Inflammatory macrophage treated with lipopolysaccharide for 4 hours (primary cell): Measurements from ENCODE around the gene FPR2.
"Not testable (repeated sequence)": the region's sequence is repeated elsewhere in the genome, so short reads cannot be mapped to it uniquely, and the experiment has no call there.

Experiments
- DNase-seq: peaks from one replicate; pipeline ENCODE4 v3.0.0-alpha.2; 2020

Gene FPR2

DNA sequence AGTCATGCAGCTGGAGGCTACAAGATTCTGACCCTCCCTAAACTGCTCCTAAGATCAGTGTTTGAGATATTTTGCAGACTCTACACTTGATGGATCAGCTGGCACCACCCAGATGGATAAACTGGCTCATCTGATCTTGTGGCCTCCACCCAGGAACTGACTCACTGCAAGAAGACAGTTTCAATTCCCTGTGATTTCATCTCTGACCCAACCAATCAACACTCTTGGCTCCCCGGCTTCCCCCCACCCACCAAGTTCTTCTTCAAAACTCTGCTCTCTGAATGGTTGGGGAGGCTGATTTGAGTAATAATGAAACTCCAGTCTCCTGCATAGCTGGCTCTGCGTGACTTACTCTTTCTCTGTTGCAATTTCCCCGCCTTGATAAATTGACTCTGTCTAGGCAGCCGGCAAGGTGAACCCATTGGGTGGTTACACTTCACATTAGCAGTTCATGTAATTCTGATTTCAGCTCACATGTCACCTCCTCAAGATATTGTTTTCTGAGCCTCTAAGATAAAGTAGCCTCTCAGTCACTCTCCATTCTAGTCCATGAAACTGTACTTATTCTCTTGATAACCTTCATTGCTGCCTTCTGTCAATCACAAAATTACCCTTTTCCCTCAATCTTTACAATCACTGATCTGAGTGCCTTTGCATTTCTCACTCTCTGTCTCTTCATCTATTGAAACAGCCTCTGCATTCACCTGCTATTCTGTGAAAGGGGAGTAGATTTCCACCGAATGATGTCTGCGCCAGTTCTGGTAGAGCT, 24.1 kb downstream of the FPR2 start:
- DNase-seq = peak; percentile 100

DNA sequence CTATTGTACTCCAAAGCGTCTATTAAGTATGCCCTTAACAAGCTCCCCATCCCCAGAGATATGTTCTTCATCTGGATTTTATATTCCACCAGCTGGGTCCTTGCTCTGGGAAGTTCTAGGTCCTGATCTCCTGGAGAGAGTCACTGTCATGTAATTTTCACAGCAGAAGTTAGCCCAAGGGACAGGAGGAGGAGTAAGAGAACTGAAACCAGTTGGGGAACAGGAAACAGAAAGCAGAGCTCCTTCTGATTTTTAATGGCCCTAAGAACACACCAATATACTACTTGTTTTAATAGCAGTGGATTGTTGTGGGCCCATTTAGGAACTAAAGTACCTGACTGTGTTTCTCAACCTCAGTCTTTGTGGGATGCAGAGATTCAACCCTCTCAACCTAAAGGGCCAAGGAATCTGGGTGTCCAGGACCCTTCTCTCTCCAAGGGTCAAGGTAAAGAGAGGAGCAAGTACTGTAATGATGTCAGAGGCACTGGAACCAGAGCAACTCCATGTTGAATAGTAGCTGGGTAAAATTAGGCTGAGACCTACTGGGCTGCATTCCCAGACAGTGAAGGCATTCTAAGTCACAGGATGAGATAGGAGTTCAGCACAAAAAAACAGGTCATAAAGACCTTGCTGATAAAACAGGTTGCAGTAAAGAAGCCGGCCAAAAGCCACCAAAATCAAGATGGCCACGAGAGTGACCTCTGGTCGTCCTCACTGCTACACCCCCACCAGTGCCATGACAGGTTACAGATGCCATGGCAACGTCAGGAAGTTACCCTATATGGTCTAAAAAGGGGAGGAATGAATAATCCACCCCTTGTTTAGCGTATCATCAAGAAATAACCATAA, 25.9 kb downstream of the FPR2 start:
- DNase-seq = peak; percentile 93

DNA sequence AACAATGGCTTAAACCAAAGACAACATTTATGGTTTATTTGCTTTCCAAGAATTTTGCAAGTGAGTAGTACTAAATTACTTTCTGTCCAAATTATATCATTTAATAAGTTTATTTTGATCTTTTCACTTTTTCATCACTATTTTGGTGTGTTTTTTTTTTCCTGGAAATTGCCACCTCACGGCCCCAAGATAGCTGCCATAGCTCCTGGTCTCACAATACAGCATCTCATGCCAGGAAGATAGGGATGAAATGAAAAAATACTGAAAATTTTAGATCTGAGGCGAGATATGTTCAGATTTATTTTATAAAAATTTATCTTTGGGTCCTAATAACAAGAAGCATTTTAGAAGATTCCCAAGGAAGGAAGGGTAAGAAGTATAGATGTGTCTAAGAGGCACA, 27.0 kb downstream of the FPR2 start:
- no peak for DNase-seq

DNA sequence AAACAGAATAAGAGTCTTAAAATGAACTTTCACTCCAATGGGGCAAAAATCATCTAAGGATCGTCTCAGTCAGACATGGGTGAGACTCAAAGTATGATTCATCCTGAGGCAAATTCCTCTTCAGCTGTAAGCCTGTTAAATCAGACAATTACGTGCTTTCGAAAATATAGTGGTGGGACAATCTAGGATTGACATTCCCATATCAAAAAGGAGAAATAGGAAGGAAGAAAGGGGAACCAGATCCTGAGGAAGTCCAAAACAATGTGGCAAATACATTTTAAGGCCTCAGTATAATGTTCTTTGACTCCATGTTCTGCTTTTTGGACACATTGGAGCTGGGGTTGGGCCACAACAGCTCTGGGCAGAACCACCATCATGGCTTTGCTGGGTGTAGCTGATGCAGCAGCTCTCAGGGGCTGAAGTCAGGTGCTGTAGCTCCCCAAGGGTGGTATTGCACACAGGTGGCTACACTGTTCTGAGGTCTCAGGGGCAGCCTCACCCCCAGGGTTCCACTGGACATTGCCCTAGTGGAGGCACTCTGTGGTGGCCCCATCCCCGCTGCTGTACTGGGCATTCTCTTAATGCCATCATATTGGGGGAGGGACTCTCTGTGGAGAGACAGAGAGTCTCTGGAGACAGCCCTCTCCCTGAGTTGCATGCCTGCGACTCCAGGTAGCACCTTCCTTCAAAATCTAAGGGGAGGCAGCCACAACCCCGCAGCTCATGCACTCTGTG, 28.2 kb downstream of the FPR2 start:
- peak; percentile 92 for DNase-seq

DNA sequence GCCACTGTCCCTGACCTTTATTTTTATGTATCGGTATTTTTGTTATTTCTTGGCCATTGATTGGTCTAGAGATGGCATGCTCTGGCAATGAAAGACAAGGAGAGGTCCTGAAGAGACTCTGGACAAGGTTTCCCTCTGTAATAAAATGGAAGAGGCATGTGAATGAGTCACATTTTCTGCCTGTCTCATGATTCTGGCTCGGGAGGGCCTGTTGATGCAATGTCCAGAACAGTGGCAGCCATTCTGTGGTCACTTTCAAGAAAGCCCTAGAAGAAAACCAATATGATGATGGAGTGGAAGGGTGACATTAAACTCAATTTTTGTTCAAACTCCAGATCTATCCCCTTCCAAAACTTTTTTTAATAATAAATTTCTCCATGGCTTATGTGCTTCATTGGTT, 32.0 kb downstream of the FPR2 start:
- peak; percentile 68 for DNase-seq

DNA sequence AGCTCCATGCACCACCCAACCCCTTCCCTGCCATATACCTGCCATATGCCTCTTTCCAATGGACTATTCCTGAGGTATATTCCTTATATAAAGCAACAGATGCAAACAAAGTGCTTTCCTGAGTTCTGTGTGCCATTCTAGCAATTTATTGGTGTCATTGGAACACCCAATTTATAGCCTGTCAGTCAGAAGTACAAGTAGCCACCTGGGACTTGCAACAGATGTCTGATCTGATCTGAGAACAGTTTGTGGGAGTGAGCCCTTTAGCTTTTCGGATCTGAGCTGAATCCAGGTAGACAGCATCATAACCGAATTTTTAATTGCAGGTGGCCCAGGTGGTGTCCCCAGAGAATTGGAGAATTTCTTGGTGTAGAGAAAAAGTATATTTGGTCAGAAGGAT, 33.0 kb downstream of the FPR2 start:
- DNase-seq = no peak

DNA sequence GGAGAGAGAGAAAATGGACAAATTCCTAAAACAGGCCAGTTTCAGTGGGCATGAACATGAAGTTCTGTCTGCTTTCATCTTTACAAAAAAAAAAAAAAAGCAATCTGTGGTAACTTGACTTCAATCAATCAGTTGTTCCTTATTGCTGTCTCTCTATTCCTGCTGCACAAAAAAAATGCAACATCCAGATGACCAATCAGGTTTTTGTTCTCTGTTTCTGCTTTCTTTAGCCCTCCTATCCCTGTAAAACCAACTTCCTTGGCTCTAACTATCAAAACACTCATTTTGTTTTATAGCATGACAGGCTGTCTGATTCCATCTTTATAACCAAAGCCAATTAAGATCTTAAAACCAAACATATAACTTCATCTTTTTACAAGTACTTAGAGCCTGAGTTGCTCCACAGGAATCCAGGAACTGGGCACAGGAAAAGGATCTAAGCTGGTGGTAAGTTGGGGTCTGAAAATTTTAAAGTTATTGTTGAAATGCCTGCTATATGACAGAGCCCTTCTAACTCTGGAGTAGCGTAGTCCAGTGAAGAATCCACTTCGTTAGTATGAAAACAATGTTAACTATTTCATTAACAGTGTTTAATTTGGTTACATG, 34.0 kb downstream of the FPR2 start, which contains the start of gene FPR3:
FPR3 (plus strand) TSS at position 273 of the 606 bp plus-strand sequence. CDS start 28,592 bp downstream, outside the sequence.
- peak; percentile 88 for DNase-seq

DNA sequence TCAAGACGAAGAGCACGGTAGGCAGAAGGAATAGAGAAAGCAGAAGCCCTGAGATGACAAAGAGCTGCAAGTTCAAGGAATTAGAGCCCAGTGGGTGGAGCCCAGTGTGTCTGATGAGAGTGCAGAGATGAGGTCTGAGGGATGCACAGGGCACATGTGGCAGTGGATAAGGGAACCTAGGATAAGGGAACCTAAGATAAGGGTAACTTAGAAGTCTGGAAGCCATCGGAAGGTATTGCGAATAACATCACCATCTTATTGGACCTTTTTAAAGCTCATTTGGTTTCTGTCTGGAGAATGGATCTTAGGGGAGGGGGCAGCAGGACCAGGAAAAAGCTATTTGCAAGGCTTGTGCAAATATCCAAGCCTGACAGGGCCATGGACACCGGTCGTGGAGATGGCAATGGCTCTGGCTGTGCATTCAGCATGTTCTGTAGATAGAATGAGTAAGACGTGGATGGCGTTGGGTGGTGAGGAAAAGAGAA, 35.3 kb downstream of the FPR2 start:
- peak; percentile 93 for DNase-seq

DNA sequence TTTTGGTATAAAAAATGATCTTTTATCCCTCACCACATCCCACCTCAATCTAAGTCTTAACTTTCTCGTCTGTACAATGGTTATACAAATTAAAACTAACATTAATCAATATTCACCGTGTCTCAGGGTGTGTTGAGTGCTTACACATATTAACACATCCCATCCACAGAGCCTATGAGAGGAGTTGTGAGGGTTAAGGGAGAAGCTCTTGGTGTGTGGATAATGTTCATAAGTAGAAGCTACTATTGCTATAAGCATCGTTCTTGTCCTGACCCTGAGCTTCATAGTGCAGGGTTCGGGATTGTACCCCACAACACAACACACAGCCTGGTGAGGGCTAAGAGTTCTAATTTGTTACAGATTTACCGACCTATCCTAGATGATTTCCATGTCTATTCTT, 36.5 kb downstream of the FPR2 start:
- peak; percentile 49 for DNase-seq

DNA sequence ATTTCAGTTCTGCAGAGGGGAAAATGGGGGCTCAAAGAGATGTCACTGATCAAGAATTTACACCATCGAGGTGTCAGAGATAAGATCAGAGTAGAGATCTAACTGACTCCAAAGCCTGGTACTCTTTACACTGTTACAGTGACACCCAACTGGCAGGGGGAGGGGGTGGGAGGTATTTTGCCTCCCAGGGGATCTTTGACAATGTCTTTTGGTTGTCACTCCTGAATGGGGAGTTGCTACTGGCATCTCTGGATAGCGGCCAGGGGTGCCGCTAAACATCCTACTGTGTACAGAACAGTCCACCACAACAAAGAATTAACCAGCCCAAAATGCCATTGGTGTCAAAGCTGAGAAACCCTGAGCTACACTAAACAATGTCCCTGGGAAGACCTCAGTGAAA, 37.1 kb downstream of the FPR2 start:
- peak; percentile 38 for DNase-seq

DNA sequence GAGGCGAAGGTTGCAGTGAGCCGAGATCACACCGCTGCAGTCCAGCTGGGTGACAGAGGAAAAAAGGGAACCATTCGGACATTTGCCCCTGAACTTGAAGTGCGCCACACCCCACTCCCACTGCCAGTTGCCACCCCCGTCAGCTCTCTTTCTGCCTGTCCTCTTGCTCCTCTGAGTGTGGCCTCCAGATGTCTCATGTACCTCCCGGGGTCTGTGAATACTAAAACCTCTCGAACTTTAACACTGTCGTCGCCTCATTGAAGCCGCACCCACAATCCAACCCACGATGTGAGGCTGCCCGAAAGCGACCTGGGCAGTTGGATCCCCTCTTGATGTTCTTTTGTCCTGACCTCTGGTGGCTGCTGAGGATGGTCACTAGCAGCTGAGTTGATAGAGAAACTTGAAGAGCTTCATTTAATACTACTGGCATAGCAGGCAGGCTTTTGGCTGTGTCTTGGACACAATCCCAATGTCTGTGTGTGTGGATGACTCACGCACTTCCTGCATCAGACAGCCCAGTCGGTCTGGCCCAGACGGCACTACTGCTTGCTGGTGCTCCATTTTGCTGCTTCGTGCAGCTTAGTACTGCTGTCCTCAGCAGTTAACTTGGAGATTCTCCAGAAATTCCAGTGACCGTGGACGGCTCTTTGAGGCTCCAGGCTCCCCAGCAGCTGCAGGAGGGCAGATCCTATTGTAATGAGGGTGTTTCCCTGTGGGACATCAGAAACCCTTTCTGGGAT, 38.2 kb downstream of the FPR2 start:
- peak; percentile 91 for DNase-seq

DNA sequence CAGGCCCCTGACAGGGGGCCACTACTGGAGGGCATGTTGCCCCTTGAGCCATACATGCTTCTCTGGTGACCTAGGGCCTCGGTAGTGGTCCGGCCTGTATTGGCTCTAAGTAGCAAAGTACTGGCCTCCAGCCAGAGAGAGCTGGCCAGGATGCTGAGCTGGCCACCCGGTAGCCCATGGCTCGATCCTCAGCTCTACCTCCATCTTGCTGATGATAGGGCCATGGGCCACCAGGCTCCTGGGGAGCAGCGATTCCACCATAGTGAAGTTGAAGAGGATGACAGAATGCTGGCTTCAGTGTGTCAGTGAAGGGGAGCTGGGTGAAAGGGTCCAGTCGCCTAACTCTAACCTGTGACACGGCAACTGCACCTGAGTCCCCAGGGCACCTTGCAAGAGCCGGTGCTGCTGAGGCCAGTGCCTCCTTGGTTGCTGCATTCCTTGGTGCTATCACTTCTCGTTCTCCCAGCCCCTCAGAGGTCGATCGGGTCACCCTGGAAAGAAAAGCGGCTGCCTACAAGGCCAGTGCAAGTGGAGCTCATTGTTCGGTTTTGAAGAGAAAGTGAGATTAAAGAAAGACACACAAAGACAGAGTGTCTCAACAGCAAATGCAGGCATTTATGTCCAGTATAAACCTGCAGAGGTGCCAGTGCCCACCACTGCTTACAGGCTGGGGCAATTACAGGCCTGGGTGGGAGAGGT, 38.9 kb downstream of the FPR2 start:
- DNase-seq = no peak

DNA sequence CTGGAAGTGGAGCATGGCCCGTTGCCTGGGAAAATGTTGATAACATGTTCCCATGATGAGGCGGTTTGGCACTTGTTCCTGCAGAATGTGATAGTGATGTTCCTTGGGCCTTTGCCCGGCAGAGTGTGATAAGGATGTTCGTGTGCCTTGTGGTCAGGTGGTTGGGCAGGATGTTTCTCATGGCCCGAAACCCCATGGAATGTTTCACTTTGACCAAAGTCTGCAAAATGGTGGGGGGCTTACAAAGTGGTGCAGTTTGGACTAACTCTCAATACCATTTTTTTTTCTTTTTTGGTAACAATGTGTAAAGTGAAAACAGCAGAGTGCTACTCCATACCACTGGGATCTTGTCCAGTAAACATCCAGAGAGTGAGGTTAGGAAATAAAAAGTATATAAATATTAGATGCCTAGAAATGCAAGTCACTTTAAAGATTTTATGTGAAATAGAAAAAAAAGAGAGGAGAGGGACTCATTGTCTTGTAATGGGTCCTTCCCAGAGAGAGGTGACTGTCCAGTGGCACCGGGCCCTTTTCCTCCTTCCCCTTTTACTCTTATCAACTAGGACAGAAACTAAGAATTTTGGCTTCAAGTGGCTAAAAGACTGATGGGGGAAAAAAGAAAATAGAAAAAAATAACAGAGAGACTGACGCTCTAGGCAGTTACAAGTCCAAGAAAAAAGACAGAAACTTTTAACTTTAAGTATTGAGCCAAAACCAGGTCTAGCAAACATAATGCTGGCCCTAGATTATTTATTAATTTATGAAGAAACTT, 39.7 kb downstream of the FPR2 start:
- no peak for DNase-seq

DNA sequence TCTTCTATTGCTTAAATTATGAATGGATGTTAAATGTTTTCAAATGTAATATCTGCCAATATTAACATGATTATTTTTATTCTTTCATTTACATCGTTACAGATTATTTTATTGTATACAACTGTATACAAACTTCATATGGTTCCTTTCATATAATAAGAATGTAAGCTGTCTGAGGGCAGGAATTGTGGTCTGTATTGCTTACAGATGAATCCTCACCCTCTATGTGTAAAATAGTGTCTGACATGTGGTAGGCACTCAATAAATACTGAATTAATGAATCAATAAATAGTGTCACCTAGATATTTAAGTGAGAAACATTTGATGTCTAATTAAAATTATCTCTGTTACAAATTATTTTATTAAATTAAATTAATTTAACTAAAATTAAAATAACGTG, 41.8 kb downstream of the FPR2 start:
- DNase-seq = no peak

DNA sequence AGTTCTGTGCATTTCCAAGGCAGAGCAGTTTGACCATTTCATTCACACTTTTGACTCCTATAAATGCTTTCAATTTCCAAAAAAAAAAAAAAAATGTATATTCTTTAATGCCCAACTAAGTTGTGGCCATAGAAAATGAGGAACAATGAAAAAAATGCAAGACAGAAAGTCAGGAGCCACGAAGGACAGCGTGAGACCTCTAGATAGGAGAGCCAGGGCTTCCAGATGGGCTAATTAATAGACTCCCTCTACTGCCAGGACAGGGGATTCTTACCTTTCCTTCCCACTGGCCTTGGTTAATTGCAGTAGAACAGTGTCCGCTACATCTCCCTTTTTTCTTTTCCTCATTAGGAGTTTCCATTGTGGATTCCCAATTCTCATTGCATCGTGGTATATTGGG, 42.5 kb downstream of the FPR2 start:
- DNase-seq = peak; percentile 68

DNA sequence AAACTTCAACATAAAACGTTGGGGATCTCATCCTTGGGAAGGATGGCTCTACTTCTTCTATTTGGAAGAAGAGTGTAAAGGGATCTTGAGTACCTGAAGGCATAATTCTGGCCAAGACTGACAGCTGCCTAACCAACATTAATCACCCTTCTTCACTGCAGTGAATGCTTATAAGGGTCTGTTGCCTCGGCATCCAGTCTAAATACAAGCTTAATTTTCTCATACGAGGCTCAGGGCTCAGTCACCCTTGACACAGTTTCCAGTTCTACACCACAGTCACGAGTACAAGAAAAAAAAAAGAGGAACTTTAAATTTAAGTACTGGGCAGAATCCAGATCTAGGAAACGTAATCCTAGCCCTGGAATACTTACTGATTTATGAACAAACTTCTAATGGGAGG, 43.0 kb downstream of the FPR2 start:
- DNase-seq = peak; percentile 85

DNA sequence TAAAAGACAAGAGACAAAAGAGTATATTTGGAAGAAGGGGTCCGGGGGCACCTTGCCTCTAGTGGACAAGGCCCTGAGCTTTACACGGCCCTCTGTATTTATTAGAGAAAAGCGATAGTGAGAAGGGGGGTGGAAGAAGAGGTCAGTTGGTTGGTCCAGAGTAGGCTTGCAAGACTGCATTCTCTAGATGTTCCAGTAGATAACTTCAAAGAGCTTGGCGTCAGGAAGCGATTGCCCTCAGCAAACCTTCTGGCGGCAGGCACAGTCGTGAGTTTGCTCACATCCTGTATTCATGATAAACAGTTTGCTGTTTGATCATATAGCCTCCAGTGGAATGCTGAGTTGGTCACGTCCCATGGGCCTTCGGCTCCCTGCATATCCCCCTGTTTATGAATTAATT, 43.8 kb downstream of the FPR2 start:
- DNase-seq = not testable (repeated sequence)

DNA sequence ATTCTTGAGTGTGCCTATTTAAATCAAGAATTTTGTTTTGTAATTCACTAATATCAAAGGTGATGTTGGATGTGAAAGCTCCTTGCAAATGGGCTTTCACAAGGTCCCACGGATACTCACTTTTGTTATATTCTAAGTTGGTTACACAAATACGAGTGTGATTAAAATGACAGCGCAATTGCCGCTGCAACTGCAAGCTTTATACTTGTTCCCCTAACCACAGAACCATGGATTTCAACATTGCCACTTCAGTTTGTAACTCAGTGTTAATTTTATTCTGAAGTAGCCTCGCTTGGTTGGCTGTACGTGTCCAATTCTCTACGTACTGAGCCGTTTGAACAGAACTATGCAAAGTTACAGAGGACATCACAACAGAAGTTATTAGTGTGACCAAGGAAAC, 44.4 kb downstream of the FPR2 start:
- DNase-seq = peak; percentile 85

DNA sequence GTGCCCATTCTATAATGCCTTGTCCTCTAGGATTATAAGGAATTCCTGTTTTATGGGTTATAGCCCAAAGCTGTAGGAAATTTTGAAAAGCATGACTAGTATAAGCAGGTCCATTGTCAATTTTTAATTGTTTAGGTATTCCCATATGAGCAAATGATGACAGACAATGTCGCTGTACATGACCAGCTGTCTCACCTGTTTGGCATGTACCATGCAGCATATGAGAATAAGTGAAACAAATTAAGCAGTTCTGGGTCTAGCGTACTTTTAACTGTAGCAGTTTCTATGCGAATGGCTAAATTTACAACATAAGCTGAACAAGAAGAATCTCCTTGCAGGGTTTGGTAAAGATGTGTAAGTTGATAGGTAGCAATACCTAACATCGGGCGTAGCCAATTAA, 45.6 kb downstream of the FPR2 start:
- DNase-seq = not testable (repeated sequence)

DNA sequence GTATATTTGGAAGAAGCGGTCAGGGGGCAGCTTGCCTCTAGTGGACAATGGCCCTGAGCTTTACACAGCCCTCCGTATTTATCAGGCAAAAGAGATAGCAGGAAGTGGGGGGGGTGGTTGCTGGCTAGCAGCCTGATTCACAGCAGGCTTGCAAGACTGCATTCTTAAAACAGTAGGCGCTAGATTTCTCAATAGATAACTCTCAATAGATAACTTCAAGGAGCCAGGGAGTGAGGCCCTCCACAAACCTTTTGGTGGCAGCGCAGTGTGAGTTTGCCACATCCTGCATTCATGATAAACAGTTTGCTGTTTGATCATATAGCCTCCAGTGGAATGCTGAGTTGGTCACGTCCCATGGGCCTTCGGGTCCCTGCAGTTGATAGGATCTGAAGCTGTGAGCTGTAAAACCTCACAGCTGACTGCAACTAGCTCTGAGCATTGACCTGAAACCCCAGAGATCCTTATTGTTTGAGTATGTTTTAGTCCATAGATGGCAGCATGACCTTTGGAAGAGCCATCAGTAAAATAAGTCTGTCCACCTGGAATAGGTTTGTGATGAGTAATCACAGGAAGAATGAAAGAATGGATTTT, 46.2 kb downstream of the FPR2 start:
- DNase-seq = peak; percentile 86
